Large intestine (tissue), 3 donors: ENCODE measurements around the gene SIAH1. TPM values are rescaled to one million over a fixed set of nuclear protein-coding genes. Genes with fewer than 3 reads are reported as not detected.

Experiments
- DNase-seq, 2 donors: peaks; one replicate each; pipeline versions ENCODE4 v3.0.0 to v3.0.0-alpha.2; 2013
- H3K27ac ChIP-seq: one replicate; pipeline ENCODE4 v1.5.1; 2013; ENCODE audit warnings: low read length
- H3K27me3 ChIP-seq: 2 replicates; pipeline ENCODE4 v1.6.1; 2013; ENCODE audit warnings: low read length; ENCODE audit not compliant: control insufficient read depth, insufficient read depth
- H3K36me3 ChIP-seq: 2 replicates; pipeline ENCODE4 v1.6.1; 2013; ENCODE audit warnings: low read length; ENCODE audit not compliant: control insufficient read depth, insufficient read depth
- H3K4me1 ChIP-seq: one replicate; pipeline ENCODE4 v1.6.1; 2013; ENCODE audit warnings: low read length; ENCODE audit not compliant: control insufficient read depth, insufficient read depth
- H3K4me3 ChIP-seq: one replicate; pipeline ENCODE4 v1.5.1; 2013; ENCODE audit warnings: low read length
- H3K9me3 ChIP-seq: one replicate; pipeline ENCODE4 v1.6.1; 2013; ENCODE audit warnings: mild to moderate bottlenecking, low read depth, low read length, moderate library complexity; ENCODE audit not compliant: control insufficient read depth
- WGBS: methylation state at CpG from one replicate; pipeline ENCODE4 v1.1.5; 2013; ENCODE audit warnings: low lambda C conversion rate; ENCODE audit not compliant: insufficient coverage; 5-methylcytosine and 5-hydroxymethylcytosine counted together
- polyA plus RNA-seq: library from polyadenylated mRNA; unstranded; fragments of 120-200 nt; gene quantifications from one replicate; pipeline ENCODE4 v1.2.1, GENCODE V29; 2013

Gene SIAH1
- polyA plus RNA-seq, 1 donor = 39.6 TPM

- no peak for DNase-seq
- WGBS = 80% methylated on average over 1 of the region's 2 CpGs
- Histone ChIP-seq H3K4me1 (peaks cover 21% of the 10 kb centered on the region), H3K36me3 (no peaks in the 10 kb centered on the region), H3K9me3 (no peaks in the 10 kb centered on the region), H3K4me3 (no peak overlapping the region), H3K27ac (no peak overlapping the region), H3K27me3 (no peaks in the 10 kb centered on the region)
Measured at GRCh38 chr16:48367441-48368049, 17.7 kb downstream of the SIAH1 start.

DNA sequence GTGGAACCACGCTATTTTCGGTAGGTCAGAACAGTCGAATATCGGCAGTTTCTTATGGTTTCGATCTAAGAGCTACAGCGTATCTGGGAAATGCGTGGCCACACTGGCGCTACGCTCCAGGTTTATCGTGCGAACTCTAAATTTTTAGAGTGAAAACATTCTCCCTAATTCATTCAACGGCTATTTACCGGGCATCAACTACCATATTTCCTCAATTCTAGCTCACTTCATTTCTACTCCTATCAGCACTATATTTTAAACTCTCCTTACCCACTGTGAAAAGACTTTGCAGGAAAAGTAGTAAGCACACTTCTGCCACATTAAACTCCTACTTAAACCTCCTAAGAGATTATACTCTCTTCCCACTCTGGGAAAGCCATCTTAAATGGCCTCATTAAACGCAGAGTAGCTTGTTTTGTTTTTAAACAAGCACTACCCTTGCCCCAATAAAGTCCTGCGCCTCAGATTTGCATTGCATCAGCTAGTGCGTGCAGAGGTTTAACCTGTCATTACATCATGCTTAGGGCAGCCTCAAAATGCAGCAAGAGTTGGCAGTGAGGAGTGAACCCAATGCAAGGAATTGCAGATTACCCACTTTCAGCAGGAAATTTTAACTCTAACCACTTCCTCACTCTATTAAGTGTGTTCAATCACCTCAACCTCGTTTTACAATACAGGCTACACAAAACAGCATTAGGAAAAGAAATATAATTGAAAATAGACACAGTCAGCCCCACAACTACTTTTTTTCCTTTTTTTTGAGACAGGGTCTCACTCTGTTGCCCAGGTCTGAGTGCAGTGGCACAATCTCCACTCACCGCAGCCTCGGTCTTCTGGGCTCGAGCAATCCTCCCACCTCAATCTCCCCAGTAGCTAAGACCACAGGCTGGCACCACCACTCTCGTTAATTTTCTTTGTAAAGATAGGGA is 18.8 kb downstream of the SIAH1 start:
- Histone ChIP-seq H3K4me1 (peaks cover 21% of the 10 kb centered on the region), H3K27ac (peak overlapping the region; percentile 67), H3K36me3 (peaks cover 9% of the 10 kb centered on the region), H3K4me3 (peak overlapping the region; percentile 54), H3K9me3 (no peaks in the 10 kb centered on the region), H3K27me3 (no peaks in the 10 kb centered on the region)
- peak; percentile 68 to 82 for DNase-seq
- WGBS = 0% methylated on average over 2 of the region's 21 CpGs

- H3K4me1 ChIP-seq = peaks cover 21% of the 10 kb centered on the region
Measured at GRCh38 chr16:48365601-48366164, 19.5 kb downstream of the SIAH1 start.

DNA sequence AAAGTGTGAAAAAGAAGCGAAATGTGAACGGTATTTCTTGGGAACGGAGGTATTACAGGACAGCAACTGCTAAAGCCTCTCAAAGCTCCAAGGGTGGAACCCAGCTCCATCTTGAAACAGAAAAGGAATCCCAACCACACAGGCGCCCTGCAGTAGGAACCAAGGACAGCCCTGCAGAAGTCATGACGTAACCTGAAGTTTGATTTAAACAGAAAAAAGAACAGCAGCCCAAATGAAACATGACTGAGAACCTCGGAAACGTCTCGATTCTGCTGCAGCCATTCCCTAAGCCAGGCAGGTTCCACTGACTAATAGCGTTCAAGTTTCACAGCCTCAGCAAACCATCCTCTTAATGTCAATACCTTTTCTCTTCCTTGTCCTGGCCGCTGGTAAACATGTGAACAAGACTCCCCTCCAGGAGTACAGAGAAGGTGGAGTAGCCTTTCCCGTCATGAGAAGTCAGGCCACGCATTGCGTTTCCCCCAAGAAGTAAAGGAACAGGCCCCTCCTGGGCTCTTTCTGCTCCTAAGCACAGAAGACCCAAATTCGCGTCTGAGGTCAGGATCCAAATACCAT is 20.1 kb downstream of the SIAH1 start:
- H3K9me3 ChIP-seq = no peaks in the 10 kb centered on the region
- H3K36me3 ChIP-seq = peaks cover 12% of the 10 kb centered on the region
- WGBS = 67% methylated on average over 1 of the region's 15 CpGs
- peak overlapping the region; percentile 91 for H3K27ac ChIP-seq
- peak in 1 of 2 donors; percentile 40 for DNase-seq
- H3K4me3 ChIP-seq = peak overlapping the region; percentile 54
- H3K4me1 ChIP-seq = peaks cover 21% of the 10 kb centered on the region
- no peaks in the 10 kb centered on the region for H3K27me3 ChIP-seq

More at GRCh38 chr16:48365601-48366164, 19.5 kb downstream of the SIAH1 start:
- Histone ChIP-seq H3K36me3 (peaks cover 11% of the 10 kb centered on the region), H3K27ac (peak overlapping the region; percentile 91), H3K4me3 (peak overlapping the region; percentile 54), H3K9me3 (no peaks in the 10 kb centered on the region), H3K27me3 (no peaks in the 10 kb centered on the region)
- no CpG with 5 or more reads among the region's 33 CpGs for WGBS
- DNase-seq = peak; percentile 92 to 94

DNA sequence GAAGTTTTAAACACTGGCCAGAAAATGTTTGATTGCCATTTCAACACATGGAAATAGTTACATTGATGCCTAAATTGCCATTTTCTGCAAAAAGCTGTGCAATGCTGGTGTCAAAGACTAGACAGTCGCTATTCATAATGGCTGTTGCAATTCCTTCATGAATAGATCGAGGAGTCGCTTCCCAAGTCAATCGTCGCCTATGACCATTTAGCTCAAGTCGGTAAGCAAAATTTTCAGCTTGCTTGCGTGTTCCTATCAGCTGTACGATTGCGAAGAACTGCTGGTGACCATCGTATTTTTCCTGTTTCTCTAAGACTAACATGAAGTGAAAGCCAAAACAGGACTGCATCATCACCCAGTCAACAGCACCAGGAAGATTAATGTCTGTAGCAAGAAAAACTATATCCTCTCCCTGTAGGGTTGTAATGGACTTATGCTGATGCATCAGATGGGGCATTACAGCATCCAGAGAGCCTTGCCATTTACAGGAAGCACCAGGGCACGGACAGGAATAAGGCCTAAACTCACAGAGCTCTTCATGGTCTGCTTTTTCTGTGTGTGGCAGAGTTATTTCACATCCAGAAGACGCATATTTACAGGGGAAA is 23.6 kb downstream of the SIAH1 start:
- no peak for DNase-seq
- Histone ChIP-seq H3K4me1 (peaks cover 17% of the 10 kb centered on the region), H3K36me3 (peaks cover 15% of the 10 kb centered on the region), H3K4me3 (no peak overlapping the region), H3K27ac (no peak overlapping the region), H3K27me3 (no peaks in the 10 kb centered on the region), H3K9me3 (no peaks in the 10 kb centered on the region)
- WGBS = 80% methylated on average over 2 of the region's 12 CpGs

DNA sequence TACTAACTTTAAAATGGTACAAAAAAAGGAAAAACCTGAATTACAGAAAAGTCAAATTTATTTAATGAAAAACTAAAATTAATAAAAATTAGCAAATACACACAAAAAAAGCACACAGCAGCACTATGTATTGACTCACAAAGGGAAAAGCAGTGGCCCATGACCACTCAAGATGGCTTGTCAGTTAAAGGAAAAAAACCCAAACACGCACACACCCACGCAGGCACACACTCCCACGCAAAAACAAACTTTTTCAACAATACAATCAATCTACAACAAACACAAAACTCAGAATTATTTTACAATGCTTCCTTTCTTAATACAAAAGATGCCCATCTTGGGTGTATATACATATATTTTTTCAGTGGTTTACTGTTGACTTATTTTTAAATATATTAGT is 24.2 kb downstream of the SIAH1 start:
- Histone ChIP-seq H3K4me1 (peaks cover 13% of the 10 kb centered on the region), H3K27me3 (no peaks in the 10 kb centered on the region), H3K4me3 (no peak overlapping the region), H3K27ac (no peak overlapping the region), H3K9me3 (no peaks in the 10 kb centered on the region), H3K36me3 (peaks cover 15% of the 10 kb centered on the region)
- no peak for DNase-seq
- 100% methylated on average over 1 of the region's 3 CpGs for WGBS

DNA sequence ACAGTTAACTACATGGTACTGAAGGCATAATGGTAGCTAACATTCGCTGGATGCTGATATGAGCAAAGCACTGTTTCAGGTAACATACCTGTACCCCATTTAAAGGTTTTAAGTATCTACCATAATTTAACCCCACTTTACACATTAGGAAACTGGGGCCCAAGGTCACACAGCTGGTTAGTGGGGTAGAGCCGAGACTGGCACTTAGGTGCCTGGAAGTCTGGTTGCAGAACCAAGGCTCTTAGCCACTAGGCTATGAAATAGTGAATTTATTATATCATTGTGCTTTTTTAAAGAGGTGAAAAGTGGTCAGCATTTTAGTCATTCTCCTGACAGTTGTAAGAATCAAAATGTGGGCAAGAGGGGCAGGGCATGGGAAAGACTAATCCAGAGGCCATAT is 25.2 kb downstream of the SIAH1 start:
- DNase-seq = no peak
- no CpG with 5 or more reads among the region's 2 CpGs for WGBS
- Histone ChIP-seq H3K4me3 (no peak overlapping the region), H3K4me1 (peaks cover 8% of the 10 kb centered on the region), H3K27ac (no peak overlapping the region), H3K36me3 (peaks cover 19% of the 10 kb centered on the region), H3K27me3 (no peaks in the 10 kb centered on the region), H3K9me3 (no peaks in the 10 kb centered on the region)

- no CpG with 5 or more reads among the region's 3 CpGs for WGBS
- Histone ChIP-seq H3K27me3 (no peaks in the 10 kb centered on the region), H3K4me3 (no peak overlapping the region), H3K9me3 (no peaks in the 10 kb centered on the region), H3K4me1 (no peaks in the 10 kb centered on the region), H3K27ac (no peak overlapping the region), H3K36me3 (peaks cover 21% of the 10 kb centered on the region)
- no peak for DNase-seq
Measured at GRCh38 chr16:48358419-48358818, 26.8 kb downstream of the SIAH1 start.

DNA sequence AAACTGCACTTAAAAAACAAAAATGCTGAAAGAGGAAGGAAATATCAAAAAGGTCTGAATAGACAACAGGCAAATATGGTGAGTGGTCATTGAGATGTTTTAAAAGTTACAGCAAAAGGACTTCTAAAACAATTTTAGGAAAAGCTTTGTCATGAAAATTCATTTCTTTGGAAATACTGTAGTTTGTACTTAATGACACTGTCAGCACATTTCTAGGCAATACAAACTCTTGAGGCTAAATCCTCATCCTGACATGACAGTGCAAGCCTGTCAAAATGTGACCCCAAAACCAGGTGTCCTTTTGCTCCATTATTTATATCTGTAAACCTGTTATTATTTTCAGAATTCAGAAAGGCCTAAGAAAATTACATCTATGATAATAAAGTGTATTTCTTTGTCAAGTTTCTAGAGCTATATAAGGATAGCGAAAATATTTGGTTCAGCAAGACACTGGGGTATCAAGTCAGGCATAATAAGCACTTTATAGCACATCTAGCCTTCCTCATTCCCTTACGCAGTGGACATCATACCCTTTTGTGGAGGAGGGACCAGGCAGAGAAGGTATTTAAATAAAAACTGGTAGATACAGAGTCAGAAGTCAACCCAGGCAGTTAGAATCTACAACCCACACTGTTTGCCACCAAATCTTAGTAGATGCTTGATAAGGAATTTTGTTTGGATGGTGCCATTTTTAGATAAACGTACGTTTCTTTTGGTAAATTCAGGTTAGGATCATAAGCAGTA is 28.4 kb downstream of the SIAH1 start:
- DNase-seq = no peak
- H3K27me3 ChIP-seq = no peaks in the 10 kb centered on the region
- H3K36me3 ChIP-seq = peaks cover 27% of the 10 kb centered on the region
- H3K4me3 ChIP-seq = no peak overlapping the region
- no peaks in the 10 kb centered on the region for H3K4me1 ChIP-seq
- H3K27ac ChIP-seq = no peak overlapping the region
- no CpG with 5 or more reads among the region's 4 CpGs for WGBS
- no peaks in the 10 kb centered on the region for H3K9me3 ChIP-seq
